ENCODE data around the gene ABHD15. TPM values are rescaled to one million over a fixed set of nuclear protein-coding genes. Genes with fewer than 3 reads are reported as not detected.

Gene ABHD15
- total RNA-seq, 6 experiments from 2014 or later = 7.8 to 27.1 (median 13.7) TPM

DNA sequence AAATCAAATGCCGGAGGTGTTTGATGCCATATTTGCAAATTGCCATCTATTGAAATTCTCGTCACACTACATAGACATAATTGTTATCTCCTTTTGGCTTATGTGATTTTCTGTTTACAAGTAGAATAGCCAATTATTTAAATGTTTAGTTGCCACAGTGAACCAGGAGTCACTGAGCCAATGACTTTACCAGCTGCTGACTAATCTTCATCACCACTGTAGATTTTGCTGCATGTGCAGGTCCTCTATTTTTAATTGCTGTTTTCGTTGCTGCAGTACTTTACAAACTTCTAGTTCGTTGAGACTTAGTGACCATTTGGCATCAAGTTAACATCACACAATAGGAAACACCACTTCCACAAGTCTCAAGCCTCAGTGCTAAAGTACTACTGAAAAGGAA lies 22.8 kb downstream of the ABHD15 start:
- Histone ChIP-seq H3K4me1 (peaks cover 0 to 13% (median 3%) of the 10 kb centered on the region in 4 donors), H3K27me3 (no peaks in the 10 kb centered on the region), H3K36me3 (peaks cover 0 to 7% (median under 1%) of the 10 kb centered on the region in 4 donors), H3K4me3 (no peak overlapping the region), H3K9me3 (no peaks in the 10 kb centered on the region), H3K27ac (no peak overlapping the region)
- WGBS (ENCODE audit: insufficient coverage, low coverage, low lambda C conversion rate, missing lambda C conversion rate) = 90% methylated on average over 4 of the region's 4 CpGs
- TF ChIP-seq POLR2A (IDR thresholded peaks at IDR 0.05) = no peak
- TF ChIP-seq, protein P1, sequence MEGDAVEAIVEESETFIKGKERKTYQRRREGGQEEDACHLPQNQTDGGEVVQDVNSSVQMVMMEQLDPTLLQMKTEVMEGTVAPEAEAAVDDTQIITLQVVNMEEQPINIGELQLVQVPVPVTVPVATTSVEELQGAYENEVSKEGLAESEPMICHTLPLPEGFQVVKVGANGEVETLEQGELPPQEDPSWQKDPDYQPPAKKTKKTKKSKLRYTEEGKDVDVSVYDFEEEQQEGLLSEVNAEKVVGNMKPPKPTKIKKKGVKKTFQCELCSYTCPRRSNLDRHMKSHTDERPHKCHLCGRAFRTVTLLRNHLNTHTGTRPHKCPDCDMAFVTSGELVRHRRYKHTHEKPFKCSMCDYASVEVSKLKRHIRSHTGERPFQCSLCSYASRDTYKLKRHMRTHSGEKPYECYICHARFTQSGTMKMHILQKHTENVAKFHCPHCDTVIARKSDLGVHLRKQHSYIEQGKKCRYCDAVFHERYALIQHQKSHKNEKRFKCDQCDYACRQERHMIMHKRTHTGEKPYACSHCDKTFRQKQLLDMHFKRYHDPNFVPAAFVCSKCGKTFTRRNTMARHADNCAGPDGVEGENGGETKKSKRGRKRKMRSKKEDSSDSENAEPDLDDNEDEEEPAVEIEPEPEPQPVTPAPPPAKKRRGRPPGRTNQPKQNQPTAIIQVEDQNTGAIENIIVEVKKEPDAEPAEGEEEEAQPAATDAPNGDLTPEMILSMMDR (IDR thresholded peaks at IDR 0.05) = no peak
- DNase-seq (no peak), ATAC-seq (no peak)
- intact Hi-C loops (cut with DNase I) = no loop called here

DNA sequence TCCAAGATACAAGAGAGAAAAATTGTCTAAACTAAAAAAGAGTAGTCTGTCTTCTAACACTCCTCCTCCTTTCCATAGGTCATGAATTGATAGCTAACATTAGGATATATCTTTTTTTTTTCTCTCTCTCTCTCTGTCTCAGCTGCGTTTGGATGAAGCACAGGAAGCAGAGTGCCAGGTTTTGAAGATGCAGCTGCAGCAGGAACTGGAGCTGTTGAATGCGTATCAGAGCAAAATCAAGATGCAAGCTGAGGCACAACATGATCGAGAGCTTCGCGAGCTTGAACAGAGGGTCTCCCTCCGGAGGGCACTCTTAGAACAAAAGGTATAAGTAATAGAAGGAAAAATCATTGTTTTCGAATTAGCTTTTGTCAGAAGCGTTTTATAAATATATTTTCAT lies 32.9 kb downstream of the ABHD15 start:
- Histone ChIP-seq H3K4me3 (no peak overlapping the region), H3K27me3 (no peaks in the 10 kb centered on the region), H3K4me1 (no peaks in the 10 kb centered on the region), H3K27ac (no peak overlapping the region), H3K36me3 (peaks cover 0 to 23% (median 10%) of the 10 kb centered on the region in 4 donors), H3K9me3 (no peaks in the 10 kb centered on the region)
- no peak for DNase-seq
- TF ChIP-seq POLR2A (IDR thresholded peaks at IDR 0.05) = no peak
- TF ChIP-seq, protein P1 (IDR thresholded peaks at IDR 0.05) = no peak
- intact Hi-C loops (cut with DNase I) = no loop called here
- 88% methylated on average over 8 of the region's 8 CpGs for WGBS (ENCODE audit: insufficient coverage, low coverage, low lambda C conversion rate, missing lambda C conversion rate)
- ATAC-seq = no peak

DNA sequence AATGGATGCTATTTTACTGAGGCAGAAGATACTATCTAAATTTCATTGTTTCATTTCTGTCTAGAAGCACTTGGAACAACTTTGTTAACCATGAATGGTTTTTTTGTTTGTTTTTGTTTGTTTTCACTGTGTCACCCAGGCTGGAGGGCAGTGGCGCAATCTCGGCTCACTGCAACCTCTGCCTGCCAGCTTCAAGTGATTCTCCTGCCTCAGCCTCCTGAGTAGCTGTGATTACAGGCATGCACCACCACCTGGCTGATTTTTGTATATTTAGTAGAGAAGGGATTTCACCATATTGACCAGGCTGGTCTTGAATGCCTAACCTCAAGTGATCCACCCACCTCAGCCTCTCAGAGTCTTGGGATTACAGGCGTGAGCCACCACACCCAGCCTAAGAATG lies 40.5 kb downstream of the ABHD15 start:
- Histone ChIP-seq H3K4me3 (no peak overlapping the region), H3K27ac (no peak overlapping the region), H3K36me3 (peaks cover 0 to 44% (median 6%) of the 10 kb centered on the region in 4 donors), H3K27me3 (no peaks in the 10 kb centered on the region), H3K4me1 (no peaks in the 10 kb centered on the region), H3K9me3 (no peaks in the 10 kb centered on the region)
- DNase-seq (no peak), ATAC-seq (peak in 2 of 4 donors; percentile 55 to 62)
- TF ChIP-seq POLR2A (IDR thresholded peaks at IDR 0.05) = no peak
- TF ChIP-seq, protein P1 (IDR thresholded peaks at IDR 0.05) = no peak
- WGBS (ENCODE audit: insufficient coverage, low coverage, low lambda C conversion rate, missing lambda C conversion rate) = 75% methylated on average over 2 of the region's 3 CpGs
- intact Hi-C loops (cut with DNase I) = no loop called here

DNA sequence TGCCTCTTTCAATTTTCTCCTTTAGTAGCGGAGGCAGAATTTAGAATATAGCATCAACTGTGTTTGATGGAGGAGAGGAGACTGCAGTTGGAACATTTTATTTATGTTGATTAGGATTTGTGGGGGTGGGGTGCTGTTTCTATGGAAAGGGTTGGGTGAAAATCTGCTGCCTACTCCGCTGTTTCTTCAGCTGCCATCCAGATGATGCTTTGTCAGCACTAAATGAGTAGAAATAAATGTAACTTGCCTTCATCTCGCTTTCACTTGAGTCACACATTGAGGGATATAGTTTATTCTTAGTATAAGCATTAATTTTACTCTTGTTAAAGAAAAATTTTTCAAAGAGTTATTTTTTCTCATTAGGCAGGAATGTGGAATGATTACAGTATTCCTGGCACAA lies 42.1 kb downstream of the ABHD15 start:
- no peaks in the 10 kb centered on the region for H3K4me1 ChIP-seq
- WGBS (ENCODE audit: insufficient coverage, low coverage, low lambda C conversion rate, missing lambda C conversion rate) = 97% methylated on average over 3 of the region's 3 CpGs
- H3K4me3 ChIP-seq = no peak overlapping the region
- DNase-seq (no peak), ATAC-seq (no peak)
- H3K27me3 ChIP-seq = no peaks in the 10 kb centered on the region
- TF ChIP-seq, protein P1 (IDR thresholded peaks at IDR 0.05) = no peak
- no peak for TF ChIP-seq POLR2A (IDR thresholded peaks at IDR 0.05)
- H3K27ac ChIP-seq = no peak overlapping the region
- peaks cover 0 to 54% (median 9%) of the 10 kb centered on the region in 4 donors for H3K36me3 ChIP-seq
- intact Hi-C loops (cut with DNase I) = no loop called here
- H3K9me3 ChIP-seq = no peaks in the 10 kb centered on the region

DNA sequence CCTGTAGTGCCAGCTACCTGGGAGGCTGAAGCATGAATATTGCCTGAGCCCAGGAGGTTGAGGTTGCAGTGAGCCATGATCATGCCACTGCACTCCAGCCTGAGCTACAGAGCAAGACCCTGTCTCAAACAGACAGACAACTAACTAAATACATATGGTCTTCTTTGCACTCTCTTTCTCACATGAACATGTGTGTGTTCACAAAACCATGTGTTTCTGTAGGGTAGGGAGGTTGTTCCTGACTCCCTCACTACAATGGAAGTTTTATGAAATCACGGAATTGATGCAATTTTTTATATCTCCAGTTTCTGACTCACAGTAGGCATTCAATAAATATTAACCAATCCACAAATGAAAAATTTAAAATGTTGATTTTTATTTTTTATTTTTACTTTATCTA lies 48.5 kb downstream of the ABHD15 start:
- TF ChIP-seq, protein P1 (IDR thresholded peaks at IDR 0.05) = no peak
- TF ChIP-seq POLR2A (IDR thresholded peaks at IDR 0.05) = no peak
- WGBS (ENCODE audit: insufficient coverage, low coverage, low lambda C conversion rate, missing lambda C conversion rate) = 100% methylated on average over 1 of the region's 1 CpG
- intact Hi-C loops (cut with DNase I) = no loop called here
- Histone ChIP-seq H3K4me1 (no peaks in the 10 kb centered on the region), H3K27ac (no peak overlapping the region), H3K4me3 (no peak overlapping the region), H3K9me3 (no peaks in the 10 kb centered on the region), H3K27me3 (no peaks in the 10 kb centered on the region), H3K36me3 (peaks cover 0 to 67% (median 15%) of the 10 kb centered on the region in 4 donors)
- DNase-seq = no peak
- no peak for ATAC-seq

Measured in right lobe of liver (tissue), 6 donors.